Eye (tissue), 1 donor: ENCODE data around the gene MPEG1.

Source experiments
- DNase-seq: peaks from one replicate; pipeline ENCODE4 v3.0.0-alpha.2; 2015

MPEG1 gene

DNA sequence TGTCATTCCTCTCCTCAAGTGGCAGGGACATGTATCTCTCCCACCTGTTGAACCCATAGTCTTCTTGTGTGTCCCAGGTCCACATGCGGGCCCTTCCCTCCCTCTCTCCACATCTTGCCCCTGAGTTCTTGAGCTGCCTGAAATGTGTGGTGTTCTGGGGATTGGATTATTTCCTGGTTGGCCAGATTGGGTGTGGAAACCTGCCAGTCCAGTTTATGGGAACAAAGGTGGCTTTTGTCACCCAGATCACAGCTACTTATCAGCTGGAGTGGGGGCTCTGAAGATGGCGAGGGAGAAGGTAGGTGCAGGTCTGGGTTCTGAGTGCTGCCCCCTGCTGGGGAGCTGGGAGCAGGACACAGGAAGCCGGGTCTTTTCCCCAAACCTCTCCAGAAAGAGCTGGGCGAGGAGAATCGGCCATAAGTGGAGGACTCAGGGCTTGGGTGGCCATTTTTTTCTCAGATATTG is 26.6 kb downstream of the MPEG1 start:
- DNase-seq: peak; percentile 79

DNA sequence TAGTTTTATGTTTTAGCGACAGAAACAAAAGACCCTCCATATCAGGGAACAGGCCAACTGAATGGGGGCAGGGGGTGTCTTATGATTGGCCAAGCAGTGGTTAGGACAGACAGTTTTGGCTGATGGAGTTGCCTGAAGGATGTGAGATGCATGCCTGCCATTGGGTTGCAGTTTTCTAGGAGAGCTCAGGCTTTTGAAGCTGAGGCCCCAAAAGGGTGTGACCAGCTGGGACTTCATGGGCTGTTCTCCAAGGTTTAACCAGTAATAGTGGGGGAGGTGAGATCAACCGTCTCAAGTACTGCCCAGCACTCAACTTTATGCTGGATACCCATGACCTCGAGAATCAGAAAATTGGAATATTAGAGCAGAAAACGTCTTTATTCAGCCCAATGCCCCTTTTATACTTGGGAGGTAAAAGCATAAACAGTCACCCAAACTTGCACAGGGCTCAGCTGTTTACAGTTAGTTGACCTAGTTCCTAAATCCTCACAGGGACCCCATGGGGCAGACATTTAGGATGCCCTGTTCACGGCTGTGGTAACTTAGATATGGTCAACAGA is 27.3 kb downstream of the MPEG1 start:
- no peak for DNase-seq

DNA sequence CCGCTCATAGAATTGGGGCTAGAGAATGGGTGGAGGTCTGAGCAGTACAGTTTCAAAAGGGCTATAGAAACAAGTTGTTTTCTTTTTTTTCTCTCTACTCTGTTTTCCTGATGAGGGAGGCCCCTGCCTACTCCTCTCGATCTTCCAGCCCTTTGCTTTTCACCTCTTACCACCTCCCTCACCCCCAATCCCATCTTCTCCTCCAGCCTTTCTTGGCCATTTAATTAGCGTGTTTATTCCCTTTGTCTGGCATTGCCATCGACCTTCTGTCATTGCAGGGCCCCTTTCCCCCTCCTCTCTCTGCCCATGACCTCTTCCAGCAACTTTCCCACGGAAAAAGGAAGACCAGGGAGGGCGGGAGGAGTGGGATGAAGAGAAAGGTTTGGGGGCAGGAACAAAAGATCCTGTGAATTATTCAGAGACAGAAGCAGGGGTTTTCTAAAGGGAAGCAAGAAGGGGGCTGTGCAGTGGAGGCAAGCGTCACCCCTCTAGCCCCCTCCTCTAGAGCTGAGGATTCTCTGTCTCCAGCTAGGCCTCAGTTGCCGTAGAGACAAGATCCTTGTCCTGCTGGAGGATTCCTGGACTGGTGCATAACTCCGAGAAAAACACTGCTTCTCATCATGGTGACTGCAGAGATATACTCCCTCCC is 27.9 kb downstream of the MPEG1 start:
- peak; percentile 90 for DNase-seq

DNA sequence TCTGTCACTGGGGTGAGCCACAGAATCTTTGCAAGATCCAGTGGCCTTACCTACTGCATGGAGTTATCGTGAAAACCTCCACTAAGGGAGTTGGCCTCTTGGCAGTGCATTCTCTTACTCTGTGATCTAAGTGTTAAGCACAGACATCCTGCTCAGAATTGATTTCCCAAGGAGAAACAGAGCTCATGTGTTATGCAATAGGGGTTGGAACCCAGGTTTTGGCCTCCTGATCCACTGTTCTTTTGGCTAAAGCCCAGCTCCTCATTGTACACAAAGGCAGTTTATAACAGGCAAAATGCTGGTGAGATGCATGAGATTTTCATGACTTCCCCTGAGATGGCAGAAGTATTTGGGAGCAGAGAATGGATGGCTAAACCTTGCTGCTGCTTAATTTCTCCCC is 29.0 kb downstream of the MPEG1 start:
- no peak for DNase-seq

DNA sequence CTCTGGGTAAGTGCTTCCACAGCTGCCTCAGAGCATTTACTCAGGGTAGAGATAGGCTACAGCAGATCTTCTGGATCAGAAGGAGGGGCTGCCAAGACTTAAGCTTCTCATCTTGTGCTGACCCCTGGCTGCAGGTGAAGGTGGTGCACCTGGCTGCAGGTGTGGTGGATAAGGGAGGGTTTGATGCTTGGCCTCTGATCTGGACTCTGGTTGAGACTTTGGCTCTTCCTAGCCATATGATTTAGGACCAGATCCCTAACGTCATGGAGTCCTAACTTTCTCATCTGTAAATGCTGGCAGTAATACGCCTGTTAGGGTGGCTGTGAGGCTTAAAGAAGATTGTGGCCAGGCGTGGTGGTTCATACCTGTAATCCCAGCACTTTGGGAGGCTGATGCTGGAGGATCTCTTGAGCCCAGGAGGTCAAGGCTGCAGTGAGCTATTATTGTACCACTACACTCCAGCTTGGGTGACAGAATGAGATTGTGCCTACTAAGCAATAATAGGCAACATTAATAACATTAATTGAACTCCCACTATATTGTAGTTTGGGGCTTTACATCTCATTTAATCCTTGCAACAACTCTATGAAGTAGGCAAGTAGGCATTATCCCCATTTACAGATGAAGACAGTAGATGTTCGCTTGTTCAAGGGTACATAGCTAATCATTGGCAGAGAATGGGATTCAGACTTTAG is 30.1 kb downstream of the MPEG1 start:
- no peak for DNase-seq

DNA sequence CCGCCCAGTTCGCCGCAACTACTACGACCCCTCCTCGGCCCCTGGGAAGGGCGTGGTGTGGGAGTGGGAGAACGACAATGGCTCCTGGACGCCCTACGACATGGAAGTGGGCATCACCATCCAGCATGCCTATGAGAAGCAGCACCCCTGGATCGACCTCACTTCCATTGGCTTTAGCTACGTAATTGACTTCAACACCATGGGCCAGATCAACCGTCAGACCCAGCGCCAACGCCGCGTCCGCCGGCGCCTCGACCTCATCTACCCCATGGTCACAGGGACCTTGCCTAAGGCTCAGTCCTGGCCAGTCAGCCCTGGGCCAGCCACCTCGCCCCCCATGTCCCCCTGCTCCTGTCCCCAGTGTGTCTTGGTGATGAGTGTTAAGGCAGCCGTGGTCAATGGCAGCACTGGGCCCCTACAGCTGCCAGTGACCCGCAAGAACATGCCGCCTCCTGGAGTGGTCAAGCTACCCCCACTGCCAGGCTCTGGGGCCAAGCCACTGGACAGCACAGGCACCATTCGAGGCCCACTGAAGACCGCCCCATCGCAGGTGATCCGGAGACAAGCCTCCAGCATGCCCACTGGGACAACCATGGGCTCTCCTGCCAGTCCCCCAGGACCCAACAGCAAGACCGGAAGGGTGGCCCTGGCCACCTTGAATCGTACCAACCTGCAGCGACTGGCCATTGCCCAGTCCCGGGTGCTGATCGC is 30.8 kb downstream of the MPEG1 start:
- no peak for DNase-seq

DNA sequence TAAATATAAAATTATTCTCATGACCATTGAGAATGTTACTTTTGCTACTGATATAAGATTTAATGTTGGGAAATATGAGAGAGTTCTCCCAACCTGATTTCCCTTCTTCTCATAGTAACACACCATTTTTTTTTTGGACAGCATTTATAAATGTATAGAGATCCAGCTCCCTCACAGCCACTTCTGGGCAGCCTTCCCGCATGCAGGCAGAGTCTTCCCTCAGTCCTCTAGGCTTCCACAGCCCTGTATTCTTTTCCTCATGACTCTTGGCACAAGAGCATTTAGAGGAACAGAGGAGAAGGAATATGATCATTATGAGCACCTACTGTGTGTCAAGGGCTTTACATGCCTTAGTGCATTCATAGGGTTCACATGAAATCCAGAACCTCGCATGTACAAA is 31.8 kb downstream of the MPEG1 start:
- no peak for DNase-seq

DNA sequence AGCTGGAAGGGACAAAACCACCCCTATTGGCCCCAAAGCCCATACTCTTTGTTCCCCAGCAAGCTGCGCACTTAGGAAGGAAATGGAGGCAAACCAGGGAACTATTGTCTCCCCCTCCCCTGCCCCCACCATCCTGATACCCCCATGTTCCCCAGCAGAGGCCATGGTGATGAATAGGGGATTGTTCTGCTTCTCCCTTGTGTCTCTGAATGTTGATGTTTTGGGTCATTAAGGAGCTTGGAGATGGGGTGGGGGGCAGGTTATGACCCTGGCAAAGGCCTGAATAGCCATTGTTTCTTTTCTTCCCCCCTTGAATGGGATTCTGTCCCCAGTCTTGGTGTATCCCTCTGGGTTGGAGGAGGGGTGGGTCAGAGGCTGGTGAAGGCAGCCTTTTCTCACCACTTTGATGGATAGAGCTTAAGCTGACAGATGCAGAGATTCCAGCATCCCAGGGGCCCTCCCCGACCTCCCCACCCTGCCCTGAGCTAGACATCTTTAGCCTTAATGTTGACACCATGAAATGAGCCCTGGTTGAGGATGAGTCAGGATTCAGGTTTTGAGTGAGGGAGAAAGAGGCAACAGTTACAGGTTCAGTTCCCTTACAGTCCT is 32.5 kb downstream of the MPEG1 start:
- DNase-seq: peak; percentile 65

DNA sequence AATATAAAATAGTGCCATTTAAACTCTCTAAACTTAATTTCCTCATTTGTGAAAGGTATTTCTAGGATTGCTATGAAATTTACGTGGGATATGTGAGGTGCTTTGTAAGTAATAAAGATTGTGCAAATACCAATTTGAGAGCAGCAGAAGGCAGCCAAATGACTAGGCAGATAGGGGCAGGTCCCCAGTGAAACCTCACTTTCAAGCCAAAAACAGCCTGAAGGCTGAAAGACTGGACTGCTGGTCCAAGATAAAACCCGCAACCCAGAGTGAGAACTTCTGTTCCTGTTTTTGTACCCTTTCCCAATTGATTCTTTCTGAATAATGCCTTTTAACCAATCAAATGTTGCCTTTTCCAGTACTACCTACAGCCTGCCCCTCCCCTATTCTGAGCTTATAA is 33.6 kb downstream of the MPEG1 start:
- no peak for DNase-seq

DNA sequence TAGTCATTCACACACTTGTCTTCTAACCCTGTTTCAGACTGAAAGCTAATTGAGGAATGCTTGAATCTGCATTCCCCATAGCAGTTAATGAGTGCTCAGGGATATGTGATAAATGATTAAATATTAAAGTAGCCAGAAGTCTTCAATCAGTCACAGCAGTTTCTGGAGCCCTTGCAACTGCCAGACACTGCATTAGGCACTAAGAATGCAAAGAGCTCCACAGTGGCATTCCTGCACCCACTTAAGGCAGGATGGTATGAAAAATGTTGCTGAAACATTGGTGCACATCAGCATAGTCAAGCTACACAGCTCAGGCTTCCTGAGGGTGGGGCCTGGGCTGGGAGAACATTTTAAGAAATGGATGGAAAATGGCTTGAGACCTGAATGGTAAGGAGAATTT is 34.3 kb downstream of the MPEG1 start:
- no peak for DNase-seq

DNA sequence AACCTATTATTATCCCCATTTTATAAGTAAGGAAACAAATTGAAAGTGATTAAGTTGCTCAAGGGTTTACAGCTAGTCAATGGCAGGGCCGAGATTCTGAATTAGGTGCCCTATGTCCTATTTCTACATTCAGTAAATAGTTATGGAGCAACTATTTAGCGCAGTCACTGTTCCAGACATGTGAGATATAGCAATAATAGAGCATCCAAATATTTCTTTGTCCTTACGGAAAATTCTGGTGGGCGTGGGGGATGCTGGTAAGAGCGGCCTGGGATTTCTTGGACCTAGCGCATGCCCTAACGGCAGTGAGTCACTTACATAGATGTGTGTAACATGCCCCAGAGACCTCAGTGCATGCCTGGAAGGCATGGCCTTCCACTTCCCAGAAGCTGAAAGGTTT is 36.4 kb downstream of the MPEG1 start:
- DNase-seq: no peak

DNA sequence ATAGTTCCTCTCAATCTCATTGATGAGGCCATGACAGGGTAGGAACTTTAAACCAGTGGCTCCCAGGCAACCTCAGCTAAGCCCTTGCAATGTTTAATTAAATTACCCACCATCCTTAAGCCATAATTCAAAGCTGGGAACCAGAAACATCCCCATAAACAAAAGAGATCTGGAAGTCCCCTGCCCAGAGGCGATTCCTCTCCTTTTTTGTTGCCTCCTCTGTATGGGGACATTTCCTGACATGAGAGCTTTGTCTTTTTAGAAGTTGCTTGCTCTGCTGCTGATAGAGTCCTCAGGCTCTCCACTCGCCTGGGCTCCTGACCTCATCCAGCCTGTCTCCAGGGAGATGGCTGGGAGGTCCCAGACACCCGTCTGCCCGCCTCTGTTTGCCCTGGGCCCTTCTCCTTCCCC is 37.6 kb downstream of the MPEG1 start:
- DNase-seq: peak; percentile 45

DNA sequence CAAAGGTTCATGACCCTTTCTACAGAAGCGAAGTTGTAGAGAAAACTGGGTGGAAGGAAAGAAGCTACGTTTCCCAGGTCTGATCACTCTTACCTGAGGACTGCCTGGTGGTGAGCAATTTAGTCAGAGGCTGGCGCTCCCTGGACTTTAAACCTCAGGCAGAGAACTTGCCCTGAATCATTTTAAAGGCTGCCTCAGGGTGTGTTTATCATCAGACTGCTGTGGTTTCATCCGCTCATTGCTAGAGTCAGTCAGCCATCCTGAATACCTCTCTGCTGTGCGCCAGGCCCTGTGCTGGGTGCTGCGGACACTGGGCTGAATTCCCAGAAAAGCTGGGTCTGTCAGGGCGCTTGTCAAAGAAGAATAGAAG is 38.1 kb downstream of the MPEG1 start:
- no peak for DNase-seq

DNA sequence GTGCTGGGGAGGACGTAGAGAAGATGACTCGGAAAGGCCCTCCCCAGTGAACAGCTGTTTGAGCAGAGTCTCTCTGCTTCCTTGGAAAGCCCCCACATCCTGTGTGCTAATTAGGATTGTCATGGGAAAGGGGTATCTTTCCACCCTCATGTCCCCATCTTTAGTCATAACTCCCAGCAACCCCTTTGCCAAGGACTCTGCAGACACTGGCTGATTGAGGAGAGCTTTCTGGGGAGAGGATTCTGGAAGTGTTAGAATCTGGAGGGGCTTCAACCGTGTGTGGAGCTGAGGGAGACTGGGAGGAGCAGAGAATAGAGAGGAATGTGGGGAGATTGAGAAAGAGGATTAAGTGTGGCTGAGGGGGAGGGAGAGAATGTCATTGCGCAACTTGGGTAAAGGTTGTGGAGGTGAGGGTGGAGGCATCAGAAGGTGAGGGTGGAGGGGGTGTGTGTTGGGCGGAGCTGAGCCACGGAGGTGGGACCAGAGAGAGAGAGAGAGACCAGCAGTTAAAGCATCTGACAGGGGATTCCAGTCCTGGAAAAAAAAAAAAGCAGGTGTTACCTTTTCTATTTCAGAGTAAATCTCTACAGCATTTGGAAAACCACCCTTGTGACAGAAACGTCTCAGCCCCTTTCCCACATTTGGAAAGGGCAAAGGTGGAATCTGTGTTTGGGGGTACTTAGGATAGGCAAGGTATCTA is 38.6 kb downstream of the MPEG1 start:
- DNase-seq: peak; percentile 75

DNA sequence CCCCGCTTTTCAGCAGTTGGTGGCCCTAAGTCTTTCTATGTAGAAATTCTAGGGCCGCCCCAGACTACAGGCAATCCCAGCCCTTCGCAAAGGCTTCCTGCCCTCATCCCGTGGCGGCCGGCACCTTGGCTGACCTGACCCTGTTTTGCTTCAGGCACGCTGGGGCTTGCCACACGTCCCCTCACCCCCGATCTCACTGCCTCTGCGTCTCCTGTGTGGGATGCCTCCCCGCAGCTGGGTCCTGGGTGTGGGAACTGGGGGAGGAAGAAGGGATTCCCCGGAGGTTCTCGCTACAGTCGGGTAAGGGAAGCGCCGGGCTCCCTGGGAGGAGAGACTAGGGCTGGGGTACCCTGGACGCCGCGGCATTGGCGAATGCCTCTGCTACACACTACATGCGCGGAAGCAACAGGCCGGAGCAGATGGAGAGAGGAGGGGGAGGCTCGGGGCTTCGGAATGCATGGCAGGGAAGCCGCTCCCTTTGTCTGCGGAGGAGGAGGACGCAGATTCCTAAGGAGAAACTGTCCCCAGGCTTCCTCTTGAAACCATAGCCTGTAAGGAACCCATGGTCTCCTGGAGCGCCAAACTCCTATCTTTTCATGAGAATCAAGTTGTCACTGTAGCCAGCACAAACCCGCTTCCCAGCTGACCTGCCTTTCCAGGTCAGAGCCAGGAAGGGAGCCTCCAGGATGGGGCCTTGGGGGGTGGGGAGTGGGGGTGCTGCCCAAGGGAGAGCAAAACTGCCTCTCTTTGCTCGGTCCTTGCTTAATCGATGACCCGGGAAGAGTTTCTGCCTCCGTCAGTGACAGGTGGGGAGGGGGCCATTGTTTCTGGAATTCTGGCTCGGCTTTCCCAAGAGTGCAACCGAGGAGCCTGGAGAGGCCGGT is 39.4 kb downstream of the MPEG1 start:
- DNase-seq: peak; percentile 90

DNA sequence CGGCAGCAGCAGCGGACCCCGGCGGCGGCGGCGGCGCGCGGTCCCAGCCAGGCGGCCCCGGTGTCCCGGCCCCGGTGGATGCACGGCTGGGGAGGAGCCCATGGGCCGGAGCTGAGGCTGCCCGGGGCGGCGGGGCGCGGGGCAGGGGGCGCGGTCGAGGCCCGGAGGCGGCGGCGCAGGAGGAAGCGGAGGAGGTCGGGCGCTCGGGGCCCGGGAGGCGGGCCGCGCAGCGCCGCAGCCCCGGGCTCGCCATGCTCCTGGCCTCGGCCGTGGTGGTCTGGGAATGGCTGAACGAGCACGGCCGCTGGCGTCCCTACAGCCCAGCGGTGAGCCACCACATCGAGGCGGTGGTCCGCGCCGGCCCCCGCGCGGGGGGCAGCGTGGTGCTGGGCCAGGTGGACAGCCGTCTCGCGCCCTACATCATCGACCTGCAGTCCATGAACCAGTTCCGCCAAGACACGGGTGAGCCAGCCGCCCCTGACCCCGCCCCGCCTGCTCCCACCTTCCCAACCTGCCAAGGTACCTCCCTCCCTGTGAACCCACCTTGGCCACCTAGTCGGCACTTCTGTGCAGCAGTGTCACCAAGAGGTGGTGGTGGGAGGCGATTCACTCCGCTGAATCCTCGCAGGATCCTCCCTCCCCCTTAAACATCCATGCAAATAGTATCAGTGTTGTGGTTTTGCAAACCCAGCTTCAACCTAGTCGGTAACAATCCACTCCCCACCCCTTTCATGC is 40.2 kb downstream of the MPEG1 start:
- DNase-seq: no peak

DNA sequence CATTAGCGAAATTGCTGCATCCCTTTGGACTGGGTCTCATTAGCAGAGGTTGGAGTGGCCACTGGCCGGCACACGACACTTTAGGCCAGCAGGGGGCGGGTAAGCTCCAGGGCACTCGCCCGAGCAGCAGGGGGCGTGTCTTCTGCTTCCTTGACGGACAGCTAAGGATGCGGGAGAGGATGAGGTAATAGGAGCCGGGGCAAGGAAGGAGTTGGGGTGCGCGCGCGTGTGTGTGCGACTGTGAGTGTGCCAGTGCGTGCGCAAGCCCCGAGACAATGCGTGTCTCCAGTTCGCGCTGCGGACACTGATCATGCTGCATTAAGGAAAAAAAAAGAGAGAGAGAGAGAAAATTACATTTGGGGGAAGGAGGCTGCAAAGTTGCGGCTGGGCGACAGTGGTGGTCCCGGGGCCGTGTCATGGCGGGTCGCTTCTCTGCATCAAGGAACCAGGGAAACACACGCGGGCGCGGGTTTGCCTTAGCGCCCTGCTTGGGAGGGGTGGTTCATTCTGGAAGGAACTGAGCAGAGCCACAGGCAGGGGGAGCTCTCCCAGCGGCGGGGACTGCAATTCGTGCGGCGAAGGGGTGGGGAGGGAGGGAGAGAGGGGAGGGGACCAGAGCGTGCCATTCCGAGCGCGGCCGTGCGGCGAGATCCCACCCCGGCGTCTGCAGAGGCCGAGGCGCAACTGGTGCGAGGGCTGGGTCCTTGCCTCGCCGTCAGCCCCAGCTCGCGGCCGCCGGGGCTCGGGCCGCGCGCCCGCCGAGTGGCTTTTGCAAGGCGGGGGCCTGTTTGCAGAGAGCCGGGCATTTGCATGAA is 41.0 kb downstream of the MPEG1 start, which contains the start of gene DTX4:
DTX4 (plus strand) TSS at position 625 of the 815 bp plus-strand sequence. CDS start 464 bp downstream, outside the sequence.
- DNase-seq: peak; percentile 97

DNA sequence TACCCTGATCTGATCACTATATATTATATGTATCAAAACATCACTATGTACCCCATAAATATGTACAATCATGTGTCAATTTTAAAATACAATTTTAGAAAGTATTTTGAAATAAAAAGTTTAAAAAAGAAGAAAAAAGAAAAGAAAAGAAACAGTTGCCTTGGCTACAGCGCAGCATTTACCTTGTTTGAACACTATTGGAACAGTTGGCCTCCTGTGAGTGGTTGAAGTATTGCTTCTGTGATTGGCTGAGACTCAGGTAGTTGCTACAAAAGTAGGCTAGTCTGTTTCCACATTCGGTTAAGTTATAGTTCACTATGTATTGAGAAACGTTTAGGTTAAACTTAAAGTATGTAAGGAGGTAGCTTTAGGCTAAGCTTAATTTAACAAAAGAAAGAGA is 48.7 kb downstream of the MPEG1 start:
- DNase-seq: no peak
